ENCODE results near the gene LAPTM5. TPM values are rescaled to one million over a fixed set of nuclear protein-coding genes. Genes with fewer than 3 reads are reported as not detected.

The LAPTM5 gene
- total and polyA plus RNA-seq, 2 of the 8 experiments (the other 6 are each of a cell fraction or from before 2014, with no cell fraction given) = 0.37 to 1.4 TPM

- Histone ChIP-seq H3K4me2 (ENCODE audit: insufficient read depth in 1 of 2, low read depth in 2 of 2, low read length in 2 of 2) (no peak overlapping the region), H3K27ac (ENCODE audit: low read depth, low read length) (no peak overlapping the region), H3K9ac (replicated peaks in 1 of 4; ENCODE audit: extremely low read depth in 1 of 4, low read depth in 3 of 4, low read length in 3 of 4) (no peak overlapping the region), H2BK12ac (ENCODE audit: low read depth, low read length) (no peak overlapping the region), H3K79me2 (ENCODE audit: control insufficient read depth in 1 of 2, insufficient read depth in 2 of 2, low read length in 2 of 2) (no peaks in the 10 kb centered on the region), H4K8ac (ENCODE audit: extremely low read depth, insufficient read depth, low read length) (no peak overlapping the region), H3K4me3 (ENCODE audit: extremely low read depth in 1 of 4, insufficient read depth in 2 of 4, low read depth in 3 of 4, low read length in 4 of 4) (no peak overlapping the region), H3K18ac (ENCODE audit: extremely low read depth, low read length) (no peak overlapping the region), H3K79me1 (ENCODE audit: low read depth, low read length) (no peaks in the 10 kb centered on the region), H3K9me3 (ENCODE audit: insufficient read depth in 2 of 2, low read depth in 1 of 2, low read length in 1 of 2) (no peaks in the 10 kb centered on the region), H3K23ac (ENCODE audit: insufficient read length) (no peak overlapping the region), H3K23me2 (ENCODE audit: low read depth, low read length) (no peaks in the 10 kb centered on the region), H2AFZ (ENCODE audit: low read length) (no peak overlapping the region), H4K5ac (ENCODE audit: insufficient read length, low read depth, low read length) (no peak overlapping the region), H4K20me1 (replicated peaks in 1 of 2; ENCODE audit: control insufficient read depth in 1 of 2, insufficient read depth in 2 of 2, low read length in 2 of 2) (no peaks in the 10 kb centered on the region), H2BK120ac (replicated peaks; ENCODE audit: low read depth, low read length) (no peak overlapping the region), H3K14ac (ENCODE audit: insufficient read length) (no peak overlapping the region), H3K27me3 (replicated peaks in 1 of 4; ENCODE audit: control insufficient read depth in 3 of 4, extremely low read depth in 1 of 4, insufficient read depth in 3 of 4, low read length in 3 of 4) (no peaks in the 10 kb centered on the region), H4K91ac (replicated peaks; ENCODE audit: insufficient read length, low read length) (no peak overlapping the region), H3K4ac (replicated peaks; ENCODE audit: insufficient read length, low read depth, low read length) (no peak overlapping the region), H3K36me3 (ENCODE audit: control insufficient read depth in 2 of 4, insufficient read depth in 4 of 4, low read length in 3 of 4) (no peaks in the 10 kb centered on the region), H3K4me1 (replicated peaks in 1 of 4; ENCODE audit: control insufficient read depth in 3 of 4, insufficient read depth in 4 of 4, low read length in 3 of 4) (peaks cover 0 to 3% (median 0%) of the 10 kb centered on the region in 4 experiments; a peak in 2 of 7 replicates), H2BK15ac (ENCODE audit: low read length) (0 out of 2 replicates have a peak overlapping the region, but pooled peaks have one; percentile 37), H3K56ac (replicated peaks; ENCODE audit: insufficient read length, low read depth, low read length) (no peak overlapping the region), H2AK5ac (ENCODE audit: low read depth, low read length) (peak overlapping the region; percentile 33), H2BK5ac (ENCODE audit: low read depth, low read length) (no peak overlapping the region; the same call in 1 of the 2 replicates), H2BK20ac (ENCODE audit: low read length) (no peak overlapping the region)
- TF ChIP-seq CEBPB (IDR thresholded peaks at IDR 0.05; ENCODE audit: low read depth, low read length) (no peak), SP4 (IDR thresholded peaks at IDR 0.05; ENCODE audit: low read length) (no peak), MAFK (IDR thresholded peaks at IDR 0.05; ENCODE audit: low read depth, low read length) (no peak)
- FAIRE-seq (no peak), DNase-seq (ENCODE audit: low read depth in 1 of 2, low spot score in 2 of 2) (no peak)
- ChIA-PET CTCF (ENCODE audit: partially characterized antibody) (interaction anchor here (1.4 to 55.1 kb wide), 3 partner anchors 11 to 27 kb away, joined by 3 to 1640 read pairs (median 13); partner anchors contain the start of genes LAPTM5 and MATN1), POLR2A (ENCODE audit: partially characterized antibody) (interaction anchor here (0.6 kb wide), 1 partner anchor 48 kb away, joined by 3 read pairs; no protein-coding TSS in a partner anchor)
- 93% methylated on average over 10 of the region's 10 CpGs; no CpG with 5 or more reads in 1 of the 2 experiments for WGBS, 2 experiments (ENCODE audit: extremely low coverage in 1 of 2, insufficient coverage in 1 of 2, insufficient read length in 1 of 2, insufficient replicate concordance in 2 of 2, low coverage in 1 of 2, low lambda C conversion rate in 2 of 2, missing lambda C conversion rate in 1 of 2)
Measured at GRCh38 chr1:30738715-30739559, 18.6 kb downstream of the LAPTM5 start.
